CD4-positive, alpha-beta T cell treated with Interferon gamma for 1 hour (primary cell): ENCODE measurements around the gene ZBTB47.
A peak's percentile ranks its signal among the peaks of the same experiment; 100 is the strongest.

Source experiments
- DNase-seq: peaks from one replicate; pipeline ENCODE4 v3.0.0-alpha.2; 2020

The ZBTB47 gene

GRCh38 chr3:42666577-42666998 lies 13.1 kb downstream of the ZBTB47 start:
- no peak for DNase-seq

- DNase-seq, result no peak
Measured at GRCh38 chr3:42667096-42667522, 13.6 kb downstream of the ZBTB47 start.

GRCh38 chr3:42667523-42668412 lies 14.3 kb downstream of the ZBTB47 start:
- DNase-seq, result no peak

GRCh38 chr3:42668413-42668760 lies 14.9 kb downstream of the ZBTB47 start:
- no peak for DNase-seq

- DNase-seq, result no peak
Measured at GRCh38 chr3:42668793-42669217, 15.3 kb downstream of the ZBTB47 start.

- DNase-seq, result no peak
Measured at GRCh38 chr3:42670051-42670576, 16.6 kb downstream of the ZBTB47 start.

- no peak for DNase-seq
Measured at GRCh38 chr3:42670670-42671069, 17.2 kb downstream of the ZBTB47 start.

- no peak for DNase-seq
Measured at GRCh38 chr3:42672515-42672914, 19.0 kb downstream of the ZBTB47 start.

- DNase-seq, result no peak
Measured at GRCh38 chr3:42673082-42673481, 19.6 kb downstream of the ZBTB47 start.

GRCh38 chr3:42674146-42674545 lies 20.6 kb downstream of the ZBTB47 start:
- DNase-seq, result no peak

- DNase-seq, result no peak
Measured at GRCh38 chr3:42675909-42676308, 22.4 kb downstream of the ZBTB47 start.

- DNase-seq, result no peak
Measured at GRCh38 chr3:42678447-42678846, 24.9 kb downstream of the ZBTB47 start.

GRCh38 chr3:42680271-42680670 lies 26.8 kb downstream of the ZBTB47 start:
- DNase-seq, result no peak

- no peak for DNase-seq
Measured at GRCh38 chr3:42680806-42681205, 27.3 kb downstream of the ZBTB47 start.

- DNase-seq, result no peak
Measured at GRCh38 chr3:42681361-42682038, 28.0 kb downstream of the ZBTB47 start.

- DNase-seq, result no peak
Measured at GRCh38 chr3:42682301-42683070, 29.0 kb downstream of the ZBTB47 start.

- DNase-seq, result peak; percentile 21
Measured at GRCh38 chr3:42683875-42684598, 30.5 kb downstream of the ZBTB47 start.

GRCh38 chr3:42684632-42685362 lies 31.3 kb downstream of the ZBTB47 start:
- no peak for DNase-seq

GRCh38 chr3:42685363-42685881 lies 31.9 kb downstream of the ZBTB47 start, which contains the start of gene KLHL40:
KLHL40 (plus strand) TSS chr3:42685537; CDS start chr3:42685619, 82 bp downstream.
- DNase-seq, result no peak

GRCh38 chr3:42685891-42686820 lies 32.7 kb downstream of the ZBTB47 start:
- DNase-seq, result no peak
